Measurements from ENCODE around the gene SLC35G1. TPM values are rescaled to one million over a fixed set of nuclear protein-coding genes. Genes with fewer than 3 reads are reported as not detected.

The SLC35G1 gene
- total RNA-seq, 1 experiment from 2014 or later: 5.3 TPM

- DNase-seq (ENCODE audit: low spot score): no peak
Observed at GRCh38 chr10:93876381-93876780, 17.4 kb upstream of the SLC35G1 start.

- no peak for DNase-seq (ENCODE audit: low spot score)
Observed at GRCh38 chr10:93879273-93879672, 14.5 kb upstream of the SLC35G1 start.

- DNase-seq (ENCODE audit: low spot score): no peak
Observed at GRCh38 chr10:93894516-93895378, 969 bp downstream of the SLC35G1 start.

- DNase-seq (ENCODE audit: low spot score): no peak
Observed at GRCh38 chr10:93897070-93897780, 3.4 kb downstream of the SLC35G1 start.

- DNase-seq (ENCODE audit: low spot score): no peak
Observed at GRCh38 chr10:93899109-93899508, 5.3 kb downstream of the SLC35G1 start.

- no peak for DNase-seq (ENCODE audit: low spot score)
Observed at GRCh38 chr10:93903051-93903450, 9.3 kb downstream of the SLC35G1 start.

- DNase-seq (ENCODE audit: low spot score): no peak
Observed at GRCh38 chr10:93904901-93905300, 11.1 kb downstream of the SLC35G1 start.

- no peak for DNase-seq (ENCODE audit: low spot score)
Observed at GRCh38 chr10:93907059-93907458, 13.3 kb downstream of the SLC35G1 start.

GRCh38 chr10:93911866-93912265 lies 18.1 kb downstream of the SLC35G1 start:
- no peak for DNase-seq (ENCODE audit: low spot score)

GRCh38 chr10:93912444-93912843 lies 18.7 kb downstream of the SLC35G1 start:
- no peak for DNase-seq (ENCODE audit: low spot score)

- DNase-seq (ENCODE audit: low spot score): no peak
Observed at GRCh38 chr10:93913706-93914105, 19.9 kb downstream of the SLC35G1 start.

- DNase-seq (ENCODE audit: low spot score): no peak
Observed at GRCh38 chr10:93915598-93915997, 21.8 kb downstream of the SLC35G1 start.

- peak; percentile 49 for DNase-seq (ENCODE audit: low spot score)
Observed at GRCh38 chr10:93916257-93917063, 22.7 kb downstream of the SLC35G1 start.

- no peak for DNase-seq (ENCODE audit: low spot score)
Observed at GRCh38 chr10:93917064-93917391, 23.2 kb downstream of the SLC35G1 start.

GRCh38 chr10:93917821-93918220 lies 24.0 kb downstream of the SLC35G1 start:
- DNase-seq (ENCODE audit: low spot score): no peak

GRCh38 chr10:93921338-93921737 lies 27.6 kb downstream of the SLC35G1 start:
- no peak for DNase-seq (ENCODE audit: low spot score)

GRCh38 chr10:93926613-93927012 lies 32.8 kb downstream of the SLC35G1 start:
- no peak for DNase-seq (ENCODE audit: low spot score)

- DNase-seq (ENCODE audit: low spot score): no peak
Observed at GRCh38 chr10:93938140-93938539, 44.4 kb downstream of the SLC35G1 start.

GRCh38 chr10:93940881-93941280 lies 47.1 kb downstream of the SLC35G1 start:
- no peak for DNase-seq (ENCODE audit: low spot score)

GRCh38 chr10:93941606-93942005 lies 47.8 kb downstream of the SLC35G1 start:
- no peak for DNase-seq (ENCODE audit: low spot score)

- no peak for DNase-seq (ENCODE audit: low spot score)
Observed at GRCh38 chr10:93945819-93946218, 52.0 kb downstream of the SLC35G1 start.

- peak; percentile 72 for DNase-seq (ENCODE audit: low spot score)
Observed at GRCh38 chr10:93947055-93947454, 53.3 kb downstream of the SLC35G1 start.
